Measurements from ENCODE around the gene YBX1.
"Not testable (repeated sequence)": the region's sequence is repeated elsewhere in the genome, so short reads cannot be mapped to it uniquely, and the experiment has no call there.

DNA sequence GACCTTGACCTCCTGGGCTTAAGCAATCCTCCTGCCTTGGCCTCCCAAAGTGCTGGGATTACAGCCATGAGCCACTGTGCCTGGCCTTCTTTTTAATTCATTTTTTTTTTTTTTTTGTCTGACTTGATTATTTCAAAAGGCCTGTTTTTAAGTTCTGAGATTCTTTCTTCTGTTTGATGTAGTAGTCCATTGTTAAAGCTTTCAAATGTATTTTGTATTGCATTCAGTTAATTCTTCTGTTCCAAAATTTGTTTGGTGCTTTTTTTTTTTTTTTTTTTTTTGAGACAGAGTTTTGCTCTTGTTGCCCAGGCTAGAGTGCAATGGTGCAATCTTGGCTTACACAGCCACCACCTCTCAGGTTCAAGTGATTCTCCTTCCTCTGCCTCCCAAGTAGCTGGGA is 32.2 kb downstream of the YBX1 start:
- TF ChIP-seq POLR2A (IDR thresholded peaks at IDR 0.05): not testable (repeated sequence)
- TF ChIP-seq, protein P1, sequence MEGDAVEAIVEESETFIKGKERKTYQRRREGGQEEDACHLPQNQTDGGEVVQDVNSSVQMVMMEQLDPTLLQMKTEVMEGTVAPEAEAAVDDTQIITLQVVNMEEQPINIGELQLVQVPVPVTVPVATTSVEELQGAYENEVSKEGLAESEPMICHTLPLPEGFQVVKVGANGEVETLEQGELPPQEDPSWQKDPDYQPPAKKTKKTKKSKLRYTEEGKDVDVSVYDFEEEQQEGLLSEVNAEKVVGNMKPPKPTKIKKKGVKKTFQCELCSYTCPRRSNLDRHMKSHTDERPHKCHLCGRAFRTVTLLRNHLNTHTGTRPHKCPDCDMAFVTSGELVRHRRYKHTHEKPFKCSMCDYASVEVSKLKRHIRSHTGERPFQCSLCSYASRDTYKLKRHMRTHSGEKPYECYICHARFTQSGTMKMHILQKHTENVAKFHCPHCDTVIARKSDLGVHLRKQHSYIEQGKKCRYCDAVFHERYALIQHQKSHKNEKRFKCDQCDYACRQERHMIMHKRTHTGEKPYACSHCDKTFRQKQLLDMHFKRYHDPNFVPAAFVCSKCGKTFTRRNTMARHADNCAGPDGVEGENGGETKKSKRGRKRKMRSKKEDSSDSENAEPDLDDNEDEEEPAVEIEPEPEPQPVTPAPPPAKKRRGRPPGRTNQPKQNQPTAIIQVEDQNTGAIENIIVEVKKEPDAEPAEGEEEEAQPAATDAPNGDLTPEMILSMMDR (IDR thresholded peaks at IDR 0.05): not testable (repeated sequence)

Data from upper lobe of left lung (tissue), 4 donors.